Breast epithelium (tissue), 3 donors: ENCODE results near the gene BICD1.

Experiments
- CTCF ChIP-seq, 3 donors: fragments of 450-650 bp; IDR thresholded peaks; one replicate each; pipeline ENCODE4 v1.5.1; 2016 to 2017; ENCODE audit warnings: antibody characterized with exemption in 3 of 3, mild to moderate bottlenecking in 3 of 3, moderate library complexity in 3 of 3
- POLR2A ChIP-seq: fragments of 450-650 bp; IDR thresholded peaks from one replicate; pipeline ENCODE4 v1.6.1; 2016; ENCODE audit warnings: antibody characterized with exemption, mild to moderate bottlenecking, moderate library complexity
- POLR2AphosphoS5 ChIP-seq, 3 donors: sonication (generic); formaldehyde crosslinking; IDR thresholded peaks; one replicate each; pipeline ENCODE4 v1.6.1; 2017; ENCODE audit warnings: antibody characterized with exemption in 3 of 3

GRCh38 chr12:32151552-32151951, 44.9 kb downstream of the BICD1 start:
- TF ChIP-seq CTCF (IDR thresholded peaks at IDR 0.05): no peak
- TF ChIP-seq POLR2A: no peak
- no peak for TF ChIP-seq POLR2AphosphoS5 (IDR thresholded peaks at IDR 0.05)
